ENCODE data around the gene HYCC2.
"Not testable (repeated sequence)": the region's sequence is repeated elsewhere in the genome, so short reads cannot be mapped to it uniquely, and the experiment has no call there.

The HYCC2 gene

GRCh38 chr2:201071479-201072200, at the start of gene HYCC2, which contains the start of gene NDUFB3:
Gene HYCC2 (minus strand): TSS chr2:201071671. CDS start chr2:201024009, 47,662 bp downstream.
Gene NDUFB3 (plus strand): TSS chr2:201072001. CDS start chr2:201078883, 6,882 bp downstream.
- DNase-seq (ENCODE audit: insufficient read length, low spot score) (peak; percentile 58), FAIRE-seq (peak; percentile 51)

GRCh38 chr2:201118961-201119854, 47.7 kb upstream of the HYCC2 start:
- FAIRE-seq: no peak
- no peak for DNase-seq (ENCODE audit: insufficient read length, low spot score)
- no peak for TF ChIP-seq CTCF (IDR thresholded peaks at IDR 0.05; ENCODE audit: insufficient read depth, missing control alignments)

More at GRCh38 chr2:201071479-201072200, at the start of gene HYCC2, which contains the start of gene NDUFB3:
- peak; percentile 15 for TF ChIP-seq CTCF (IDR thresholded peaks at IDR 0.05; ENCODE audit: insufficient read depth, missing control alignments)

- no peak for DNase-seq (ENCODE audit: insufficient read length, low spot score)
- FAIRE-seq: no peak
- peak; percentile 25 for TF ChIP-seq CTCF (IDR thresholded peaks at IDR 0.05; ENCODE audit: insufficient read depth, missing control alignments)
Measured at GRCh38 chr2:201118121-201118960, 46.9 kb upstream of the HYCC2 start.

GRCh38 chr2:201117735-201118094, 46.2 kb upstream of the HYCC2 start:
- not testable (repeated sequence) for FAIRE-seq; DNase-seq (ENCODE audit: insufficient read length, low spot score)

GRCh38 chr2:201116959-201117734, 45.7 kb upstream of the HYCC2 start:
- TF ChIP-seq CTCF (IDR thresholded peaks at IDR 0.05; ENCODE audit: insufficient read depth, missing control alignments): no peak
- no peak for FAIRE-seq

GRCh38 chr2:201116115-201116958, 44.9 kb upstream of the HYCC2 start, which contains the start of gene CFLAR:
Gene CFLAR (plus strand): TSS chr2:201116164. CDS start chr2:201129866, 13,702 bp downstream.
- FAIRE-seq: no peak
- DNase-seq (ENCODE audit: insufficient read length, low spot score): no peak
- TF ChIP-seq CTCF (IDR thresholded peaks at IDR 0.05; ENCODE audit: insufficient read depth, missing control alignments): no peak

More at GRCh38 chr2:201116959-201117734, 45.7 kb upstream of the HYCC2 start:
- DNase-seq (ENCODE audit: insufficient read length, low spot score): no peak
